ENCODE results near the gene ACTR1A.

Gene ACTR1A

GRCh38 chr10:102453502-102453901 is 49.0 kb downstream of the ACTR1A start:
- DNase-seq (ENCODE audit: low read depth in 2 of 2) = no peak

- DNase-seq (ENCODE audit: low read depth in 2 of 2) = peak in 1 of 2 donors; percentile 48
Observed at GRCh38 chr10:102452672-102453340, 49.7 kb downstream of the ACTR1A start.

GRCh38 chr10:102451105-102451969 is 51.2 kb downstream of the ACTR1A start, which contains the start of gene C10orf95:
C10orf95 (minus strand) TSS chr10:102451543; CDS start chr10:102451093, 450 bp downstream.
- DNase-seq (ENCODE audit: low read depth in 2 of 2) = no peak

GRCh38 chr10:102450374-102451104 is 52.0 kb downstream of the ACTR1A start:
- DNase-seq (ENCODE audit: low read depth in 2 of 2) = peak; percentile 71 to 83

GRCh38 chr10:102450124-102450373 is 52.5 kb downstream of the ACTR1A start:
- no peak for DNase-seq (ENCODE audit: low read depth in 2 of 2)

GRCh38 chr10:102449321-102450123 is 53.0 kb downstream of the ACTR1A start:
- peak; percentile 72 to 86 for DNase-seq (ENCODE audit: low read depth in 2 of 2)

- DNase-seq (ENCODE audit: low read depth in 2 of 2) = no peak
Observed at GRCh38 chr10:102444851-102445250, 57.7 kb downstream of the ACTR1A start.

- DNase-seq (ENCODE audit: low read depth in 2 of 2) = no peak
Observed at GRCh38 chr10:102438374-102438773, 64.1 kb downstream of the ACTR1A start.

GRCh38 chr10:102437515-102437914 is 65.0 kb downstream of the ACTR1A start:
- no peak for DNase-seq (ENCODE audit: low read depth in 2 of 2)

GRCh38 chr10:102436312-102436711 is 66.2 kb downstream of the ACTR1A start:
- no peak for DNase-seq (ENCODE audit: low read depth in 2 of 2)

GRCh38 chr10:102435529-102436233 is 66.8 kb downstream of the ACTR1A start:
- DNase-seq (ENCODE audit: low read depth in 2 of 2) = peak; percentile 13 to 41

GRCh38 chr10:102435133-102435497 is 67.4 kb downstream of the ACTR1A start:
- no peak for DNase-seq (ENCODE audit: low read depth in 2 of 2)

- no peak for DNase-seq (ENCODE audit: low read depth in 2 of 2)
Observed at GRCh38 chr10:102434394-102435132, 67.9 kb downstream of the ACTR1A start.

GRCh38 chr10:102433619-102434046 is 68.9 kb downstream of the ACTR1A start:
- DNase-seq (ENCODE audit: low read depth in 2 of 2) = no peak

- DNase-seq (ENCODE audit: low read depth in 2 of 2) = peak; percentile 85 to 88
Observed at GRCh38 chr10:102432162-102432950, 70.2 kb downstream of the ACTR1A start, which contains the start of gene CUEDC2. CUEDC2 (minus strand) TSS chr10:102432574; CDS start chr10:102425188, 7,386 bp downstream.

- DNase-seq (ENCODE audit: low read depth in 2 of 2) = no peak
Observed at GRCh38 chr10:102431452-102432124, 70.9 kb downstream of the ACTR1A start.

- no peak for DNase-seq (ENCODE audit: low read depth in 2 of 2)
Observed at GRCh38 chr10:102429468-102429867, 73.0 kb downstream of the ACTR1A start.
